C4-2B (cell line): ENCODE results near the gene NALCN.

Source experiments
- CTCF ChIP-seq: fragments of 450-650 bp; conservative IDR thresholded peaks from 2 replicates; pipeline ENCODE4 v1.5.1; 2017; ENCODE audit warnings: mild to moderate bottlenecking
- ZFX ChIP-seq: fragments of 450-650 bp; IDR thresholded peaks from 2 replicates; pipeline ENCODE4 v1.6.1; 2017

DNA sequence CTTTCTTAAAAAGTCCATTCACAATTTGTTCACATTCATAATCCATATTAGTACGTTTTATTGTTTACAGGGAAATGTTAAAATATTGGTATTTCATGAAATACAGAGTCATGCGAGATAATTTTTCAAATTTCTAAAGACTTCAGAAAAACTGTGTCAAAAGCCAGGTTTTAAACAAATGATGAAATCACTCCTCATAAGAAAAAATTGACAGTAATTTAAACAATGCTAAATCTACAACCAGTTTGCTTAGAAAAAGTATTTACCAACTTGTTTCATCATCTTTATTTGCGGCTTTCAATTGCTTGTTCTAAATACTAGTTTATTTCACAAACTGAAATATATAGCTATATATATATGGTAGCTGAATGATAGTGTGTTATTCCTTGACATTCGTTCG is 1.2 kb upstream of the NALCN start:
- TF ChIP-seq ZFX, result no peak
- TF ChIP-seq CTCF, result no peak
